Fibroblast of lung (primary cell): Measurements from ENCODE around the gene GALNT7.

Experiments used
- CTCF ChIP-seq, 2 donors: IDR thresholded peaks in 1 of 2; conservative IDR thresholded peaks in 1 of 2; 1 replicate in 1 of 2; 2 replicates in 1 of 2; pipeline ENCODE4 v1.5.1; 2011 to 2012; ENCODE audit warnings: low read length in 2 of 2, control low read depth in 1 of 2, inconsistent platforms in 1 of 2, low read depth in 1 of 2, mild to moderate bottlenecking in 1 of 2
- EZH2 ChIP-seq: IDR thresholded peaks from 2 replicates; pipeline ENCODE4 v1.5.1; 2012; ENCODE audit warnings: low read length, control low read depth, mild to moderate bottlenecking; ENCODE audit errors: missing control alignments

DNA sequence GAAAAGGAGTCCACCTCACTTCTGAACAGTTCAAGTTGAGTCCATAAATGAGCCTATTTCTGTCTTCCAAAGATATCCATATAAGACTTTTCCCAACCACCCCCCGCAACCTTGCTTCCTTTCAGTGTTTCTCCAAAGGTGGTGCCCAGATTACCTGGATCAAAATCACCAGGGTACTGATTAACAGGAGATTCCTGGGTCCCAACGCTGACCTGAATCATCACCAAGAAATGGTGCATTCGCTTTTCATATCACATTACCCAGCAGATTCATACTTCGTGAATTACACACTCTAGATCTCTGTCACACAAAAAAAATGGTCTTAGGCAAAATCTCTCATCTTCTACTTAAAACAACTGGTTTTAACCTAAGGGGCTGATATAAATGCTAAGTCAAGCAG, 2.1 kb upstream of the GALNT7 start:
- TF ChIP-seq CTCF (conservative IDR thresholded peaks at IDR 0.05 in 1 of 2, IDR thresholded peaks at IDR 0.05 in 1 of 2; ENCODE audit: low read depth in 1 of 2, low read length in 2 of 2) (no peak), EZH2 (no peak)
